HEK293 (cell line): ENCODE measurements around the gene GFOD1.

Experiments
- CTCF ChIA-PET: fragments of 350-600 bp; formaldehyde crosslinking; extraction: SDS; loops from one replicate; lab custom pipeline; 2021; ENCODE audit warnings: antibody characterized with exemption; lab: Yijun Ruan, JAX
- POLR2A ChIA-PET: fragments of 300-600 bp; formaldehyde crosslinking; extraction: SDS; loops from one replicate; lab custom pipeline; 2020; ENCODE audit warnings: antibody characterized with exemption, inconsistent platforms; lab: Yijun Ruan, JAX
- H3K27ac ChIP-seq: fragments of 200-500 bp; sonication (Bioruptor generic); 2 replicates; pipeline ENCODE4 v1.5.1; 2014; ENCODE audit warnings: low read depth, low read length, control low read depth, inconsistent platforms; ENCODE audit errors: extremely low read depth
- H3K36me3 ChIP-seq, 2 experiments: fragments of 200-500 bp in 1 of 2; sonication (Bioruptor generic) in 1 of 2; 1 replicate in 1 of 2; 2 replicates in 1 of 2; pipeline ENCODE4 v1.5.1; 2014 to 2017; ENCODE audit warnings: inconsistent platforms in 2 of 2, low read length in 2 of 2; ENCODE audit not compliant: control insufficient read depth in 2 of 2, insufficient read depth in 1 of 2
- H3K4me1 ChIP-seq: fragments of 200-500 bp; sonication (Bioruptor generic); 2 replicates; pipeline ENCODE4 v1.5.1; 2014; ENCODE audit warnings: mild to moderate bottlenecking, low read length, inconsistent platforms; ENCODE audit not compliant: control insufficient read depth, insufficient read depth
- H3K4me3 ChIP-seq: 2 replicates; pipeline ENCODE4 v1.5.1; 2011; ENCODE audit warnings: low read depth, mild to moderate bottlenecking, control low read depth, low read length, moderate library complexity
- H3K9me3 ChIP-seq: fragments of 200-500 bp; sonication (Bioruptor generic); 2 replicates; pipeline ENCODE4 v1.5.1; 2014; ENCODE audit warnings: low read depth, low read length, inconsistent platforms; ENCODE audit not compliant: control insufficient read depth, insufficient read depth
- GLIS1 ChIP-seq: fragments of 450-650 bp; formaldehyde crosslinking; IDR thresholded peaks from 2 replicates; pipeline ENCODE4 v1.5.1; 2016; ENCODE audit warnings: missing biosample characterization, missing genetic modification characterization
- IKZF3 ChIP-seq: fragments of 450-650 bp; IDR thresholded peaks from 2 replicates; pipeline ENCODE4 v1.5.0; 2018; ENCODE audit warnings: missing biosample characterization, mild to moderate bottlenecking, missing genetic modification characterization, moderate library complexity
- REPIN1 ChIP-seq: fragments of 450-650 bp; formaldehyde crosslinking; IDR thresholded peaks from 2 replicates; pipeline ENCODE4 v1.5.1; 2017; ENCODE audit warnings: missing biosample characterization, missing genetic modification characterization, low read depth
- SALL2 ChIP-seq: fragments of 450-650 bp; formaldehyde crosslinking; IDR thresholded peaks from 2 replicates; pipeline ENCODE4 v1.5.0; 2017; ENCODE audit warnings: missing biosample characterization, mild to moderate bottlenecking, missing genetic modification characterization, borderline replicate concordance
- SCRT2 ChIP-seq: fragments of 450-650 bp; formaldehyde crosslinking; IDR thresholded peaks from 2 replicates; pipeline ENCODE4 v1.5.1; 2016; ENCODE audit warnings: missing biosample characterization, missing genetic modification characterization
- SETDB1 ChIP-seq: IDR thresholded peaks from one replicate; pipeline ENCODE4 v1.6.1; 2017; ENCODE audit warnings: mild to moderate bottlenecking, low read length, moderate library complexity, mixed read lengths; ENCODE audit not compliant: insufficient read length
- ZNF311 ChIP-seq: fragments of 450-650 bp; formaldehyde crosslinking; IDR thresholded peaks from 2 replicates; pipeline ENCODE4 v1.5.1; 2017; ENCODE audit warnings: missing biosample characterization, missing genetic modification characterization, borderline replicate concordance
- ZNF404 ChIP-seq: fragments of 450-650 bp; formaldehyde crosslinking; IDR thresholded peaks from 2 replicates; pipeline ENCODE4 v1.5.1; 2017; ENCODE audit warnings: missing biosample characterization, missing genetic modification characterization
- ZNF555 ChIP-seq: fragments of 450-650 bp; formaldehyde crosslinking; conservative IDR thresholded peaks from 2 replicates; pipeline ENCODE4 v1.5.1; 2017; ENCODE audit warnings: missing biosample characterization, mild to moderate bottlenecking, missing genetic modification characterization, inconsistent platforms
- ZNF623 ChIP-seq: fragments of 450-650 bp; formaldehyde crosslinking; IDR thresholded peaks from 2 replicates; pipeline ENCODE4 v1.5.1; 2016; ENCODE audit warnings: missing biosample characterization, missing genetic modification characterization
- ZNF707 ChIP-seq: fragments of 450-650 bp; formaldehyde crosslinking; IDR thresholded peaks from 2 replicates; pipeline ENCODE4 v1.5.1; 2016; ENCODE audit warnings: missing biosample characterization, missing genetic modification characterization
- ZNF785 ChIP-seq: fragments of 450-650 bp; formaldehyde crosslinking; IDR thresholded peaks from 2 replicates; pipeline ENCODE4 v1.5.1; 2016; ENCODE audit warnings: missing biosample characterization, missing genetic modification characterization
- TF ChIP-seq, protein P1 (sequence below): fragments of 450-650 bp; formaldehyde crosslinking; IDR thresholded peaks from 2 replicates; pipeline ENCODE4 v1.5.1; 2016; ENCODE audit warnings: missing biosample characterization, missing genetic modification characterization
- TF ChIP-seq, protein P2 (sequence below): fragments of 450-650 bp; formaldehyde crosslinking; IDR thresholded peaks from 2 replicates; pipeline ENCODE4 v1.5.1; 2016; ENCODE audit warnings: missing biosample characterization, missing genetic modification characterization

Gene GFOD1

DNA sequence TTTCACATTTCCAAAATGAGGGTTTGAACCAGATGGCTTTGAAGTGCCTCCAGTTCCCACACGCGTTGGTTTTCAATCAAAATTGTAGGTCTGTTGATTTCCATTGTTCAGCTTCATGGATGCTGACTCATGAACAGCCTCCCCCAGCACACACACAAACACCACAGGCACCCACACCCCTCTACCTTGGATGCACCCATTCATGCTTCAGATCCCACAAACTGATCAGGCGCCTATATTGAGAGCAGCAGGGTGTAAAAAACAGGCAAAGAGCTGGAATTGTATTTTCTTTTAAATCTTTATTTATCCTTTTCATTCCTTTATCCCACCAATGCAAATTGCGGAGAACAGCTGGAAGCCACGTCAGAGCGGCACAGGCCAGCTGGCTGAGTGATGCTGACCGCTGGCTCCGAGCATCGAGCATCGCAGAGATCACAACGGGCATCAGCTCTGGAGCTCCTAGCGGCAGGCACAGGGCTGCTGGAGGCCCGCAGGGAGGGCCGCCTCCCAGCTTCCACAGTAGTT is 129.8 kb downstream of the GFOD1 start (continued):
- TF ChIP-seq ZNF785 (tag by site-specific recombination) (no peak), SALL2 (tag by site-specific recombination) (no peak), ZNF623 (no peak)

DNA sequence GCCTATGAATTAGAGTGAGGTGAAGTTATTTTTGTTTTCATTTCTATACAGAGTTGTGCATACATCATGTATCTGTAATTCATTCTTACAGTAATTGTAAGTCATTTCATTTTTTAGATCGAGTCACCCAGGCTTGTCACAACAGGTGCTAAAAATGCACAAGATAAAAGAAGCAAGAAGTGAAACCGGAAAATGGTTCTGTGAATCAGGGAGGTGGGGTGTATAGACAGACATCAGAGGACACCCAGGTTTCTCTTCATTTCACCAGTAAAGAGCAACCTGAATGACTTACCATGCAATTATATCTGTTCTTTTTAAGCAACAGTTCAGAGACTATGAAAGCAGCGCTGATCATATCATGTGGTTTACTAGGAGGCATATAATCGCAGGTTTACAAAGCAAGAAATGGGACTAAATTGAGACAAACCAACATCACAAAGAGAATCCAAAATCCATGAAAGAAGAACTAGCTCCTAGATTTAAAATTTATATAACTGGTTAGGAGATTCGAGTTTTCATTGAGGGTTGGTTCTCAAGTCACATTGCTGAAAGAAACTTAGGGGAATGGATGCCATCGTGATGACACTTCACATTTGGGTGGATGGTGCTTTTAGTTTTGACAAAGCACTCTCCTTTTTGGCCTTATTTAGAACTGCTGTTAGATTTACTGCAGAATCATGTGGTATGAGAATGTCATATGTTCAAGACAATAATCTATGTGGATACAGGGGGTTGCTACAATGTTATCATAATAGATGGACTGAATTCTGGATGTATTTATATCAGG is 131.2 kb downstream of the GFOD1 start:
- no peaks in the 10 kb centered on the region for H3K36me3 ChIP-seq
- H3K9me3 ChIP-seq: no peaks in the 10 kb centered on the region
- 0 out of 2 replicates have a peak, but pooled peaks have one; percentile 21 for TF ChIP-seq SCRT2 (tag by site-specific recombination)
- TF ChIP-seq ZNF404: no peak
- H3K4me3 ChIP-seq: no peak overlapping the region
- H3K27ac ChIP-seq: no peak overlapping the region
- POLR2A ChIA-PET: interaction anchor here (0.6 to 1.6 kb wide), 3 partner anchors 19 to 219 kb away, joined by 4 to 6 read pairs (median 4); partner anchors contain the start of genes SIRT5 and TBC1D7
- no peaks in the 10 kb centered on the region for H3K4me1 ChIP-seq
- CTCF ChIA-PET: interaction anchor here (1.5 to 1.8 kb wide), 2 partner anchors 18 to 24 kb away, joined by 4 read pairs; no protein-coding TSS in a partner anchor

DNA sequence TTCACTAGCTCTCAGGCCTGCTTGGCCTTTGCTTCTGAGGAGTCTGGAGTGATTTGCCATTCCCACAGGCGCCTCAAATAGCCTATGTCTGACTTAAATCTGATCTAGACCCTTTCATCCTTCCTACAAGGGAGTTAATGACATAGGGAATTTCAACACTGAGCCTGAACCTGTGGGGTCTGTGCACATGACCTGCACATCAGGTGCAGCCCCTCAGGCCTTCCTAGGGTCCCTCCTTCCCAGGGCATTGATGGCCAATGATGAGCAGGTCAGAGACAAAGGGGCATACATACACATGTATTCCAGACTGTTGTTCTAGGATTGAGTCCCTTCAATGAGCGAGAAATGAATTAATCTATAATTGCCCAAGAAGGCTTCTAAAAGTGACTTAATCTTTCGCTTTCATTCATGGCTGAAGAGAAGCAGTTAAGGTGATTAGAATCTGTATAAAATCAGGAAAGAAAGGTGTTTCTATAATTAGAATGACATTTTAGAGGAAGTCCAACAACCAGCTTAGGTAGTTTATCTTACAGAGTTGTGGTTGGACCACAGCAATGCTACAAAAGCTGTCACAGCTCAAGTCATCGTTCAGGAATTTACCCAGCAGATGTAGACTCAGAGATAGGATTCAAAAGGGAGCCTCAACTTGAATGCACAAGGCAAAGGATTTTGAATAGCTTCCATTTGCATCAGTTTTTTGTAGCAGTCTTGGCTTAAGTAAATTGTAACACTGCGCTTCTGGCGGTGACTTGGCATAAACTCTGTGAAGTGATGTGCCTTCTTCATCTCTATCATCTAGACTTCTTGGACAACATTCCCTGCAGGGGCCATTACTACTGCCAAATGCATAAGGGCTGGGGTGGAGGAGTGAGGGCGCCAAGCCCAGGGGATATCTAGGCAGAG is 132.1 kb downstream of the GFOD1 start:
- Histone ChIP-seq H3K4me1 (no peaks in the 10 kb centered on the region), H3K27ac (no peak overlapping the region), H3K9me3 (no peaks in the 10 kb centered on the region), H3K36me3 (no peaks in the 10 kb centered on the region), H3K4me3 (no peak overlapping the region)
- no peak for TF ChIP-seq IKZF3 (tag by site-specific recombination)
- no peak for TF ChIP-seq ZNF555 (tag by site-specific recombination)
- TF ChIP-seq GLIS1 (tag by site-specific recombination): 0 out of 2 replicates have a peak, but pooled peaks have one; percentile 26
- CTCF ChIA-PET: interaction anchor here (0.6 to 1.8 kb wide), 6 partner anchors 10 to 439 kb away, joined by 3 to 8 read pairs (median 4); partner anchors contain the start of gene TBC1D7
- POLR2A ChIA-PET: interaction anchor here (0.9 to 1.6 kb wide), 2 partner anchors 27 to 220 kb away, joined by 4 to 6 read pairs; partner anchors contain the start of genes SIRT5 and TBC1D7

DNA sequence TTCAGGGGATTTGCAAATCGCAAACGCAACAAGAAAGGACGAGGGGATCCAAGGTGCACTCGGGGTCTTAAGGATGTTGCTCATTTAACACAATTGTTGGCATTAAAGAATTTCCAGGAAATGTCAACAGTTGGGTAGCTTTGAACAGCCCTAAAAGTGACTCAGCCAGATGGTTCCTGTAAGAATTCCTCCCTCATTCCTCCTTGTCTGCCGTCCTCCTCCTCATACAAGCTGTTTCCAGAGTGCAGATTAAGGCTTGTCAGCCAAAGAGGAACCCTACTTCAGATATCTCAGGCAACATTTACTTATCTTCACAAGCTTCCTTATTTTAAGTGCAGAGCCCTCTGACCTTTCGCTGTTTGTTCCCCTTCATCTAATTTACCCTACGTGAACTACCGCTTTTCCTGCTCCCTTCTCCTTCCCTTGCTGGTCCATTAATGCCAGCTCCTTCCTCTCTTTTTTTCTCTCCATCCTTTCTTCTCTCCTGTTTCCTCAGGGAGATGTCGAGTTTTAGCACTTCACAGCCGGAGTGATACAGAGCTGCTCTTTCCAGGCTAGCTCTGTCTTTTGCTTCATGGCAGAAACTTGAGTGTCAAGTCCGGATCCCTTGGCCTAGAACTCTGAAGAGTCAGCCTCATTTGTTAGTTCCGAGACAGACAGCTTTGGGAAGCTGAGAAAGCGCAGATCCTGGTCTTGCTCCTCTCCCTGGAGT is 132.9 kb downstream of the GFOD1 start:
- Histone ChIP-seq H3K36me3 (no peaks in the 10 kb centered on the region), H3K27ac (no peak overlapping the region), H3K4me1 (no peaks in the 10 kb centered on the region), H3K9me3 (no peaks in the 10 kb centered on the region), H3K4me3 (no peak overlapping the region)
- TF ChIP-seq REPIN1 (tag by site-specific recombination) (no peak), SETDB1 (no peak), ZNF311 (tag by site-specific recombination) (no peak), ZNF707 (tag by site-specific recombination) (no peak)
- TF ChIP-seq, protein P1, sequence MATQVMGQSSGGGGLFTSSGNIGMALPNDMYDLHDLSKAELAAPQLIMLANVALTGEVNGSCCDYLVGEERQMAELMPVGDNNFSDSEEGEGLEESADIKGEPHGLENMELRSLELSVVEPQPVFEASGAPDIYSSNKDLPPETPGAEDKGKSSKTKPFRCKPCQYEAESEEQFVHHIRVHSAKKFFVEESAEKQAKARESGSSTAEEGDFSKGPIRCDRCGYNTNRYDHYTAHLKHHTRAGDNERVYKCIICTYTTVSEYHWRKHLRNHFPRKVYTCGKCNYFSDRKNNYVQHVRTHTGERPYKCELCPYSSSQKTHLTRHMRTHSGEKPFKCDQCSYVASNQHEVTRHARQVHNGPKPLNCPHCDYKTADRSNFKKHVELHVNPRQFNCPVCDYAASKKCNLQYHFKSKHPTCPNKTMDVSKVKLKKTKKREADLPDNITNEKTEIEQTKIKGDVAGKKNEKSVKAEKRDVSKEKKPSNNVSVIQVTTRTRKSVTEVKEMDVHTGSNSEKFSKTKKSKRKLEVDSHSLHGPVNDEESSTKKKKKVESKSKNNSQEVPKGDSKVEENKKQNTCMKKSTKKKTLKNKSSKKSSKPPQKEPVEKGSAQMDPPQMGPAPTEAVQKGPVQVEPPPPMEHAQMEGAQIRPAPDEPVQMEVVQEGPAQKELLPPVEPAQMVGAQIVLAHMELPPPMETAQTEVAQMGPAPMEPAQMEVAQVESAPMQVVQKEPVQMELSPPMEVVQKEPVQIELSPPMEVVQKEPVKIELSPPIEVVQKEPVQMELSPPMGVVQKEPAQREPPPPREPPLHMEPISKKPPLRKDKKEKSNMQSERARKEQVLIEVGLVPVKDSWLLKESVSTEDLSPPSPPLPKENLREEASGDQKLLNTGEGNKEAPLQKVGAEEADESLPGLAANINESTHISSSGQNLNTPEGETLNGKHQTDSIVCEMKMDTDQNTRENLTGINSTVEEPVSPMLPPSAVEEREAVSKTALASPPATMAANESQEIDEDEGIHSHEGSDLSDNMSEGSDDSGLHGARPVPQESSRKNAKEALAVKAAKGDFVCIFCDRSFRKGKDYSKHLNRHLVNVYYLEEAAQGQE: no peak
- TF ChIP-seq, protein P2, sequence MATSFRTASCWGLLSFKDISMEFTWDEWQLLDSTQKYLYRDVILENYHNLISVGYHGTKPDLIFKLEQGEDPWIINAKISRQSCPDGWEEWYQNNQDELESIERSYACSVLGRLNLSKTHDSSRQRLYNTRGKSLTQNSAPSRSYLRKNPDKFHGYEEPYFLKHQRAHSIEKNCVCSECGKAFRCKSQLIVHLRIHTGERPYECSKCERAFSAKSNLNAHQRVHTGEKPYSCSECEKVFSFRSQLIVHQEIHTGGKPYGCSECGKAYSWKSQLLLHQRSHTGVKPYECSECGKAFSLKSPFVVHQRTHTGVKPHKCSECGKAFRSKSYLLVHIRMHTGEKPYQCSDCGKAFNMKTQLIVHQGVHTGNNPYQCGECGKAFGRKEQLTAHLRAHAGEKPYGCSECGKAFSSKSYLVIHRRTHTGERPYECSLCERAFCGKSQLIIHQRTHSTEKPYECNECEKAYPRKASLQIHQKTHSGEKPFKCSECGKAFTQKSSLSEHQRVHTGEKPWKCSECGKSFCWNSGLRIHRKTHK (tag by site-specific recombination): no peak
- POLR2A ChIA-PET: interaction anchor here (1.6 kb wide), 1 partner anchor 26 kb away, joined by 6 read pairs; the partner anchor contains the start of gene TBC1D7
- CTCF ChIA-PET: interaction anchor here (0.6 to 1.8 kb wide), 6 partner anchors 9 to 440 kb away, joined by 3 to 8 read pairs (median 4); partner anchors contain the start of gene TBC1D7
